GM19193 (cell line): ENCODE results near the gene ZNF143.

Source experiments
- POLR2A ChIP-seq: IDR thresholded peaks from 4 replicates; pipeline ENCODE4 v1.6.1; 2011; ENCODE audit not compliant: insufficient read depth, insufficient read length; ENCODE audit errors: extremely low read depth

Gene ZNF143

DNA sequence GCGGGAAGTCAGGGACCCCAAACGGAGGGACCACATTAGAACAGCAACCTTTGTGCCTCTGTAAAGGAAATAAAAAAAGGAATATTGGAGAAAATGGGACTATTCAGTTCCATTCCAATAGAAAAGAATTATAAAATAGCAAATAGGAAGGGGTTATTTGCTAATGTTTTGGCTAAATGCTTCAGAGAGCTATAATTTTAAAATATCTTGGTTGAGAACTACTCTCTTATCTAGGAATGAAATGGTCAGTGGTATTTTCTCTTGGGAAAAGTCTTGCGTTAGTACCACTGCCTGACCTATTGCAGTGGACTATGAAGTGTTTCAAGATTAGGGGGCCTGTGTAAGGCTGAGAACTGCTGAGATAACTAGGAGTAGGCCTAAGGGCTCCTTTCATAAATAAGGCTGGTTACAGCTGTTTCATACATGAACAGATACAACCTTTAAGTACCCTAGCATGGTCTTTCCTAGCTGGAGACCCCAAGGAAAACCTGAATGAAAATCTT is 105.8 kb downstream of the ZNF143 start:
- no peak for TF ChIP-seq POLR2A

DNA sequence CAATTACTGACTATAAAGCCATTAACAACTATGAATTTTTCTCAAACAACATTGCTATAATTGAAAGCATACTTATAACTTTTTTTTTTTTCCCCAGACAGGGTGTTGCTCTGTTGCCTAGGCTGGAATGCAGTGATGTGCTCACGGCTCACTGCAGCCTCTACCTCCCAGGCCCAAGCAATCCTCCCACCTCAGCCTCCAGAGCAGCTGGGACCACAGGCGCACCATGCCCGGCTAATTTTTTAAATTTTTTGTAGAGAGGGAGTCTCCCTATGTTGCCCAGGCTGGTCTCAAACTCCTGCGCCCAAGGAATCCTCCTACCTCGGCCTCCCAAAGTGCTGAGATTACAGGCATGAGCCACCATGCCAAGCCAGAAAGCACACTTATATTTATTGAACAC is 106.6 kb downstream of the ZNF143 start:
- no peak for TF ChIP-seq POLR2A

DNA sequence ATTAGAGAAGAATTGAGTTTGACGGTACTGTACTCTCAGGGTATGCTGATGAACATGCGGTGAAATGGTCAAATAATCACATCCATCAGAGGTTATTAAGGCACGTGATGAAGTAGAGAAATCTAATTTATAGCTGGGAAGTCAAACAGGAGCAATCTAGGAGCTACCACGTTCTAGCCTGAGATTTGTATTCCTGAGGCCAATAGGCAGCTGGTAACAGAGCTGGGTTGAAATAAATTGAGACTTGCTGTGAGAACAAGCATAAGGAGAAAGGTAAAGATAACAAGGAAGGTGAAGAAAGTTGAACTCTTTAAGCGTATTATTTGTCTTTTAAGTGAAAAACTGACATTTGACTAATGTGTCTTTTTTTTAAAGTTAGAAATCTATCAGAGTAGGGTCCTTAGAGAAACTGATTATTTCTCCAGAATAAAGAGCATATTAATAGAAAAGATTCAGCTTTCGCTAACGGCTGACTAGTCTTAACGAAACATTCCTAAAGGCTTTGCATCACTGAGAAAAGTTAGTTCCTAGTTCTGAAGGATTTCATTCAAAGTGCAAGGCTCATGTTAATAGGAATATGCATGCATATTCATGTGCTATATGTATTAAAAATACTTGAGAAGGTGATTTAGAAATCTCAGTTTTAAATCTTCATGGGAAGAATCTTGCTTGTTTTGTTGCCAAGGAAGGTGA is 107.5 kb downstream of the ZNF143 start:
- TF ChIP-seq POLR2A = no peak

GRCh38 chr11:9568854-9569587 is 108.2 kb downstream of the ZNF143 start:
- no peak for TF ChIP-seq POLR2A

GRCh38 chr11:9569588-9570164 is 108.9 kb downstream of the ZNF143 start:
- no peak for TF ChIP-seq POLR2A

GRCh38 chr11:9570313-9571025 is 109.7 kb downstream of the ZNF143 start:
- TF ChIP-seq POLR2A = no peak

- no peak for TF ChIP-seq POLR2A
These were observed 110.4 kb downstream of the ZNF143 start for GRCh38 chr11:9571071-9571762.

- TF ChIP-seq POLR2A = no peak
These were observed 110.9 kb downstream of the ZNF143 start for GRCh38 chr11:9571763-9572115.

- peak; percentile 63 for TF ChIP-seq POLR2A
These were observed 112.4 kb downstream of the ZNF143 start, which contains the start of gene WEE1 for GRCh38 chr11:9573052-9573774. Gene WEE1 (plus strand): TSS chr11:9573670. CDS start chr11:9573934, 264 bp downstream.

GRCh38 chr11:9573775-9574621 is 113.2 kb downstream of the ZNF143 start:
- no peak for TF ChIP-seq POLR2A

DNA sequence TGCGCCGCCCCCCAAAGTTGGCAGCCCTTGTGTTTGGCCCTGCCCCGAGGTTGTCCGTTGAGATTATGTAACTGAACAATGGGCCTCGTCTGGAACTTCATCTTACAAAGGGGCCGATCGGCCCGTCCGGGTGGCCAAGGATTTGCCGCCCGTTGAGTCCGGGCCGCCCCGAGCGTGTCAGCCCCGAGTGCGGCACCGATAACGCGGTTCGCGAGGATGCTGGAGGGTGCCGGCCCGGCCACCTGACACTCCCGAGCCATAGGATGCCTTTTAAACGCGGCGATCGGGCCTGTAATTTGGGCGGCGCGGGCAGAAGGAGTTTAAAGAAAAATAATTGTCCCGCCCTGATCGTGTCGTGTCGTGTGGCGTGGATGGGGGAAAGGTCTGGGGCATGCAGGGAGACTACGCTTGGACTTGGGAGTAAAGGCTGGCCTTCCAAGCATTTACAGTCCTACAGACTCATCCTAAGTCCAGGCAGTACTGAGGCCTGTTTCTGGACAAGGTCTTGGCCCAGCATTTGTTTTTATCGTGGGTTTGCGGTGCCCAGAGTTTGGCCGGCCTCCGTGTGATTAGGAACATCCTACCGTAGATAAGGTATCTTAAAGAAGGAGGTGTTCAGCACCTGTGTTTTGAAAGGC is 113.9 kb downstream of the ZNF143 start:
- no peak for TF ChIP-seq POLR2A
